NOMO-1 treated with DMSO at 0.1 percent for 48 hours (cell line): ENCODE data around the gene AKIRIN2.
A peak's percentile ranks its signal among the peaks of the same experiment; 100 is the strongest.

Experiments
- DNase-seq: peaks from one replicate; lab custom pipeline; 2025; ENCODE audit not compliant: unreplicated experiment; lab: John Stamatoyannopoulos, UW

AKIRIN2 gene

GRCh38 chr6:87701676-87702588, at the start of gene AKIRIN2:
TSS of gene AKIRIN2 (minus strand) at chr6:87702233. CDS start at chr6:87701684, 549 bp downstream.
- DNase-seq: peak; percentile 99

- DNase-seq: peak; percentile 94
Measured at GRCh38 chr6:87747646-87748045, 45.6 kb upstream of the AKIRIN2 start.

GRCh38 chr6:87745966-87746721, 44.1 kb upstream of the AKIRIN2 start:
- no peak for DNase-seq

- DNase-seq: no peak
Measured at GRCh38 chr6:87743454-87743853, 41.4 kb upstream of the AKIRIN2 start.

- no peak for DNase-seq
Measured at GRCh38 chr6:87742106-87742505, 40.1 kb upstream of the AKIRIN2 start.

GRCh38 chr6:87741001-87741650, 39.1 kb upstream of the AKIRIN2 start:
- DNase-seq: no peak

GRCh38 chr6:87738744-87739143, 36.7 kb upstream of the AKIRIN2 start:
- no peak for DNase-seq

- DNase-seq: no peak
Measured at GRCh38 chr6:87738000-87738399, 36.0 kb upstream of the AKIRIN2 start.

GRCh38 chr6:87736809-87737540, 34.9 kb upstream of the AKIRIN2 start:
- no peak for DNase-seq

- peak; percentile 99 for DNase-seq
Measured at GRCh38 chr6:87731818-87732661, 30.0 kb upstream of the AKIRIN2 start.

GRCh38 chr6:87731080-87731479, 29.0 kb upstream of the AKIRIN2 start:
- DNase-seq: no peak

GRCh38 chr6:87729965-87730719, 28.1 kb upstream of the AKIRIN2 start:
- DNase-seq: peak; percentile 41

- no peak for DNase-seq
Measured at GRCh38 chr6:87728706-87729105, 26.7 kb upstream of the AKIRIN2 start.

GRCh38 chr6:87724983-87725811, 23.2 kb upstream of the AKIRIN2 start:
- no peak for DNase-seq

GRCh38 chr6:87723170-87724078, 21.4 kb upstream of the AKIRIN2 start:
- peak; percentile 51 for DNase-seq

GRCh38 chr6:87722540-87723169, 20.6 kb upstream of the AKIRIN2 start:
- DNase-seq: no peak

- no peak for DNase-seq
Measured at GRCh38 chr6:87721311-87721710, 19.3 kb upstream of the AKIRIN2 start.
